Measurements from ENCODE around the gene WDR5B. TPM values are rescaled to one million over a fixed set of nuclear protein-coding genes. Genes with fewer than 3 reads are reported as not detected.
"Not testable (repeated sequence)": the region's sequence is repeated elsewhere in the genome, so short reads cannot be mapped to it uniquely, and the experiment has no call there.

Gene WDR5B
- total and polyA plus RNA-seq, 2 donors = 9.2 to 10.0 TPM

- not testable (repeated sequence) for H3K4me3 ChIP-seq (ENCODE audit: low read length in 2 of 2); H3K27me3 ChIP-seq (ENCODE audit: control insufficient read depth in 2 of 2, insufficient read depth in 1 of 2, low read length in 1 of 2); H3K4me1 ChIP-seq (ENCODE audit: control insufficient read depth in 2 of 2, insufficient read depth in 2 of 2, low read length in 2 of 2); H3K27ac ChIP-seq (ENCODE audit: low read depth in 1 of 2, low read length in 1 of 2); DNase-seq (ENCODE audit: low read depth in 6 of 9, low spot score in 9 of 9); H3K9me3 ChIP-seq (ENCODE audit: control insufficient read depth in 2 of 2, insufficient read depth in 1 of 2, low read length in 1 of 2)
- 98% methylated on average over 10 of the region's 10 CpGs for WGBS
- H3K36me3 ChIP-seq (ENCODE audit: control insufficient read depth in 2 of 2, insufficient read depth in 2 of 2, low read length in 1 of 2) = peaks cover 14 to 19% of the 10 kb centered on the region in 2 donors
Measured at GRCh38 chr3:122365582-122366378, 50.1 kb downstream of the WDR5B start.

DNA sequence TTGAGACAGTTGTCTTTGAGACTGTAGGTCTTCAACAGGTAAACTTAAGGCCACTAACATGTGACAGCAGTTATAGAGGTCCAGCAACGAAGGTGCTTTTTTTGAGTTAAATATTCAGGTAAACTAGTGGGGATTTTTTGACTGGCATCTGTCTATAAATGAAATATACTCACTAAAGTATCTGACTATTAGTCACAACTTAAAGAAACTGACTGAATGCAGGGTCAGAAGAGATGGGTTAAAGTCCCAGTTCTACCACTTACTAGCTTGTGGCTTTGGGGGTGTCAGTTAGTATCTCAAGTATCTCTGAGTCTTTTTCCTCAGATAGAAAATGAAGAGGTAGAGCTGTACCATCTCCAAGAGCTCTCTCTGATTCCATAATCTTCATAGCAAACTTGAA is 50.8 kb downstream of the WDR5B start:
- no peak overlapping the region for H3K27ac ChIP-seq (ENCODE audit: low read depth in 1 of 2, low read length in 1 of 2)
- no peaks in the 10 kb centered on the region for H3K27me3 ChIP-seq (ENCODE audit: control insufficient read depth in 2 of 2, insufficient read depth in 1 of 2, low read length in 1 of 2)
- H3K4me3 ChIP-seq (ENCODE audit: low read length in 2 of 2) = no peak overlapping the region
- H3K4me1 ChIP-seq (ENCODE audit: control insufficient read depth in 2 of 2, insufficient read depth in 2 of 2, low read length in 2 of 2) = no peaks in the 10 kb centered on the region
- WGBS = 96% methylated on average over 1 of the region's 1 CpG
- H3K36me3 ChIP-seq (ENCODE audit: control insufficient read depth in 2 of 2, insufficient read depth in 2 of 2, low read length in 1 of 2) = peaks cover 11 to 19% of the 10 kb centered on the region in 2 donors
- H3K9me3 ChIP-seq (ENCODE audit: control insufficient read depth in 2 of 2, insufficient read depth in 1 of 2, low read length in 1 of 2) = no peaks in the 10 kb centered on the region
- DNase-seq (ENCODE audit: low read depth in 6 of 9, low spot score in 9 of 9) = no peak

DNA sequence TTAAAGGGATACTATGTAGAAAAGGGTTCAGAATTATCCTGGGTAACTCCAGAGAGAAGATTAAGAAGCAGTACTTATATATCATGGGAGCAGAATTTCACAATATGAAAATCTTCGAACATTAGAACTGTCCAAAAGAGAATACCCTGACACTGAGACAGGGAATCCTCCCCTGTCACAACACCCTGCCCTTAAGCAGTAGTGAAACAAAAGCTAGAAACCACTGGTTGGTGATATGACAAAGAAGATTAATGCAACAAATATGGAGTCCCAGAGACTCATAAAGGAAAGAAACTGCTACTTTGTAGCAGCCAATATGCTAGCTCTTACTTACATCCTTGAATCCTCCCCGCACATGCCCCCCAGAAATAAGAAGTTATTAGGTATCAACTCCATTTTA is 51.4 kb downstream of the WDR5B start:
- no peak overlapping the region for H3K4me3 ChIP-seq (ENCODE audit: low read length in 2 of 2)
- no peaks in the 10 kb centered on the region for H3K9me3 ChIP-seq (ENCODE audit: control insufficient read depth in 2 of 2, insufficient read depth in 1 of 2, low read length in 1 of 2)
- no peak for DNase-seq (ENCODE audit: low read depth in 6 of 9, low spot score in 9 of 9)
- H3K4me1 ChIP-seq (ENCODE audit: control insufficient read depth in 2 of 2, insufficient read depth in 2 of 2, low read length in 2 of 2) = no peaks in the 10 kb centered on the region
- H3K36me3 ChIP-seq (ENCODE audit: control insufficient read depth in 2 of 2, insufficient read depth in 2 of 2, low read length in 1 of 2) = peaks cover 10 to 19% of the 10 kb centered on the region in 2 donors
- 74% methylated on average over 2 of the region's 2 CpGs for WGBS
- H3K27me3 ChIP-seq (ENCODE audit: control insufficient read depth in 2 of 2, insufficient read depth in 1 of 2, low read length in 1 of 2) = no peaks in the 10 kb centered on the region
- H3K27ac ChIP-seq (ENCODE audit: low read depth in 1 of 2, low read length in 1 of 2) = no peak overlapping the region

Other genes starting within 250 kb of the WDR5B start
- 0.09 TPM for gene CASR, start 232.4 kb downstream of the WDR5B start, total RNA-seq
- 0.43 TPM for gene CASR, start 232.4 kb downstream of the WDR5B start, polyA plus RNA-seq
- gene CSTA, start 90.8 kb downstream of the WDR5B start, total RNA-seq = 48.2 TPM
- 292 TPM for gene CSTA, start 90.8 kb downstream of the WDR5B start, polyA plus RNA-seq
- 40.1 TPM for gene MIX23, start 32.8 kb downstream of the WDR5B start, total RNA-seq
- gene MIX23, start 32.8 kb downstream of the WDR5B start, polyA plus RNA-seq = 33.8 TPM
- gene FAM162A, start 31.9 kb downstream of the WDR5B start, total RNA-seq = 45.0 TPM
- gene FAM162A, start 31.9 kb downstream of the WDR5B start, polyA plus RNA-seq = 69.5 TPM
- 14.2 TPM for gene KPNA1, start 98.9 kb upstream of the WDR5B start, total RNA-seq
- 19.8 TPM for gene KPNA1, start 98.9 kb upstream of the WDR5B start, polyA plus RNA-seq
- gene PARP9, start 148.2 kb upstream of the WDR5B start, total RNA-seq = 48.8 TPM
- 56.9 TPM for gene PARP9, start 148.2 kb upstream of the WDR5B start, polyA plus RNA-seq
- 19.6 TPM for gene DTX3L, start 148.3 kb upstream of the WDR5B start, total RNA-seq
- gene DTX3L, start 148.3 kb upstream of the WDR5B start, polyA plus RNA-seq = 23.0 TPM
- 6.8 TPM for gene PARP15, start 161.6 kb upstream of the WDR5B start, total RNA-seq
- gene PARP15, start 161.6 kb upstream of the WDR5B start, polyA plus RNA-seq = 15.7 TPM